Immature natural killer cell (primary cell): ENCODE results near the gene FBXL14. TPM values are rescaled to one million over a fixed set of nuclear protein-coding genes. Genes with fewer than 3 reads are reported as not detected.
"Not testable (repeated sequence)": the region's sequence is repeated elsewhere in the genome, so short reads cannot be mapped to it uniquely, and the experiment has no call there.

ENCODE experiments used
- DNase-seq, 3 donors: peaks; one replicate each; pipeline ENCODE4 v3.0.0; 2022; ENCODE audit warnings: mixed read lengths in 1 of 3
- H3K27ac Mint-ChIP-seq, 6 donors: one replicate each; pipeline ENCODE4 v1.8.0; 2020; ENCODE audit warnings: mixed read lengths in 6 of 6, mild to moderate bottlenecking in 5 of 6, inconsistent platforms in 4 of 6, moderate library complexity in 3 of 6
- H3K27me3 Mint-ChIP-seq, 3 donors: one replicate each; pipeline ENCODE4 v1.8.0; 2020 to 2021; ENCODE audit warnings: low read depth in 3 of 3, mild to moderate bottlenecking in 3 of 3, mixed read lengths in 3 of 3, moderate library complexity in 3 of 3, inconsistent platforms in 1 of 3
- H3K36me3 Mint-ChIP-seq, 3 donors: one replicate each; pipeline ENCODE4 v1.8.0; 2020; ENCODE audit warnings: mixed read lengths in 3 of 3, inconsistent platforms in 2 of 3, mild to moderate bottlenecking in 2 of 3
- H3K4me1 Mint-ChIP-seq, 2 donors: one replicate each; pipeline ENCODE4 v1.8.0; 2020; ENCODE audit warnings: inconsistent platforms in 2 of 2, mild to moderate bottlenecking in 2 of 2, mixed read lengths in 2 of 2, moderate library complexity in 1 of 2
- H3K4me3 Mint-ChIP-seq, 5 donors: one replicate each; pipeline ENCODE4 v1.8.0; 2020; ENCODE audit warnings: mild to moderate bottlenecking in 5 of 5, mixed read lengths in 5 of 5, inconsistent platforms in 3 of 5, moderate library complexity in 3 of 5
- H3K9me3 Mint-ChIP-seq, 6 donors: one replicate each; pipeline ENCODE4 v1.8.0; 2020; ENCODE audit warnings: mild to moderate bottlenecking in 6 of 6, mixed read lengths in 6 of 6, inconsistent platforms in 4 of 6, moderate library complexity in 3 of 6
- polyA plus RNA-seq, 3 donors: library from polyadenylated mRNA; unstranded; fragments of 300-500 nt; fragmentation: Illumina TruSeq; gene quantifications; one replicate each; pipeline ENCODE4 v1.2.3, GENCODE V29; 2021

FBXL14 gene
- polyA plus RNA-seq, 3 donors from 2014 or later, result 9.4 to 15.1 (median 11.1) TPM

DNA sequence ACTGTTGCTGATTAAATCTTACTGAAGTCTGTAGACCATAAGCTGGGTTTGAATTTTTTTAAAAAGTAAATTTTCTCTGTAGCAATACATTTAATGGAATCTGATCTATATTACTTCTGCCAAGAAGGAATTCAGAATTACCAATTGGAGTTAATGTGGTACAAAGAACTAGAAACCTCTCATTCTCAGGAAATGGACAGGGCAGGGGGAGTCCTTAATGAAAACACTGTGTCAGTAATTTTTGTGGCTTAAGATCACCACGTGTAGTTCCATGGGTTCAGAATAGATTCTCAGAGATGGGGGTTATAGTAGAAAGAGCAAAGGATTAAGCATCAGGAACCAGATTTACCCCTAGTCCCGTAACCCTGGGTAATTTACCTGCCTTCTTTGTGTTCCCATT lies 30.3 kb downstream of the FBXL14 start:
- no peak overlapping the region for H3K27ac Mint-ChIP-seq
- peaks cover 12 to 20% (median 14%) of the 10 kb centered on the region in 3 donors for H3K36me3 Mint-ChIP-seq
- H3K4me3 Mint-ChIP-seq, result no peak overlapping the region
- no peak for DNase-seq
- H3K4me1 Mint-ChIP-seq, result no peaks in the 10 kb centered on the region
- H3K9me3 Mint-ChIP-seq, result peaks cover 0 to 1% (median 0%) of the 10 kb centered on the region in 6 donors
- no peaks in the 10 kb centered on the region for H3K27me3 Mint-ChIP-seq

DNA sequence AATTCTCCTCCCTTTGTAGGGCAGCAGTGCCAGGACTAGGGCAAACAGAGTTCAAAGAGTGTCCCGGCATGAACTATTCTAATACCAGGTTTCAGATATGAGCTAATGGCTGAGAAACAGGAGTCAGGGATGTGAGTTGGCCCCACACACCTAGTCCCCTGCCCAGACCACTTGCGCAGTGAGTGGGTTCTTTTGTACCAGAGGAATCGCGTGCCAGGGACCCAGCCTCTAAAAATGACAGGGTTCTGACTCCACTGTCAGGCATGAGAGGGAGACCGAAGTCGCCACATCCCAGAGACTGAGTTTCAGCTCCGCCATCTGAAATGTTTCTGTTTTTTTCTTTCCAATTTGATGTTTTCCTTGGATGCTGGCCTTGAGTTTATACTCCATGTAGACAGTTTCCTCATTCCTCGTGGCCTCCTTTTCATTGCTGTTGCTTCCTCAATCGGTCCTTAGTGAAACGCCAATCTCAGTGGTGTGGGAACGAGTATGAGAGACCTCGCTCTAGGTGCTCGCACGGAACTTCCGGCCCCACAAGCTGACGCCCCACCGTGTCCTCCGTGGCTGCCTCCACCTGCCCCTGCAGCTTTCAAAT lies 31.5 kb downstream of the FBXL14 start:
- no peak overlapping the region for H3K27ac Mint-ChIP-seq
- H3K36me3 Mint-ChIP-seq, result peaks cover 12 to 20% (median 14%) of the 10 kb centered on the region in 3 donors
- peaks cover 0 to 1% (median 0%) of the 10 kb centered on the region in 6 donors for H3K9me3 Mint-ChIP-seq
- peaks cover 0 to 3% (median 2%) of the 10 kb centered on the region in 3 donors for H3K27me3 Mint-ChIP-seq
- DNase-seq, result no peak
- H3K4me3 Mint-ChIP-seq, result no peak overlapping the region
- H3K4me1 Mint-ChIP-seq, result no peaks in the 10 kb centered on the region

DNA sequence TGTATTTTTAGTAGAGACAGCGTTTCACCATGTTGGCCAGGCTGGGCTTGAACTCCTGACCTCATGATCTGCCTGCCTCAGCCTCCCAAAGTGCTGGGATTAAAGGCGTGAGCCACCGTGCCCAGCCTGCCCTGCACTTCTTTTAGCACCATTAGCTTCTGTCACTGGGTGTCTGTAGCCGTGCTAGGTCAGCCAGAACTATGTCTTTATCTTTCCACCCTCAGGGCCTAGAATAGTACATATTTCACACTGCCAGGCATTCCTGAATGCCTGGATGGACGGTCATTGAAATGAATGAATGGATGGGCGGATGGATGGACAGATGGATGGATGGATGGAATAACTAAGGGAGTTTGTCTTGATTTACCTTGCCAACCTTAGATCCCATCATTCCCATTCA lies 33.7 kb downstream of the FBXL14 start:
- peaks cover 2 to 3% (median 3%) of the 10 kb centered on the region in 3 donors for H3K27me3 Mint-ChIP-seq
- no peak for DNase-seq
- no peak overlapping the region for H3K27ac Mint-ChIP-seq
- H3K9me3 Mint-ChIP-seq, result peaks cover 0 to 1% (median 0%) of the 10 kb centered on the region in 6 donors
- H3K4me3 Mint-ChIP-seq, result no peak overlapping the region
- no peaks in the 10 kb centered on the region for H3K4me1 Mint-ChIP-seq
- H3K36me3 Mint-ChIP-seq, result peaks cover 10 to 16% (median 11%) of the 10 kb centered on the region in 3 donors

DNA sequence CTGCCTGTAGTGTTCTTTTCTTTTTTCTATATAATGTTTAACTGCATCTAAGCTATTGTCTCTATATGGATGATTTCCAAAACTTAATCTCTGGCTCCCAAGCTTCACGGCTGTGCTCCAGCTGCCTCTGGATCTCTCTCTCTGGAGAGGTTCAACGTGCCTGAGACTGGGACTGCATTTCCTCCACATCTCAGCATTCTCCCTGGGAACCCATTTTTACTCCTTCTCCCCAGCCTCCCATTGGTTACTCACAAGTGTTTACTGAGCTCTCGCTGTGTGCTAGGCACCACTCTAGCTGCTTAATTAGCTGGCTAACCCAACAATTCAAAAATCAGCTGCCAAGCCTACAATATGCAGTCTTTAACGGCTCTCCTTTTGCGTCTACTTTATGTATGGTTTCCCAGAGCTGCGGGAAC lies 34.7 kb downstream of the FBXL14 start:
- H3K9me3 Mint-ChIP-seq, result peaks cover 0 to 1% (median 0%) of the 10 kb centered on the region in 6 donors
- peaks cover 3 to 9% (median 4%) of the 10 kb centered on the region in 3 donors for H3K36me3 Mint-ChIP-seq
- H3K4me1 Mint-ChIP-seq, result no peaks in the 10 kb centered on the region
- H3K4me3 Mint-ChIP-seq, result no peak overlapping the region
- DNase-seq, result no peak
- no peak overlapping the region for H3K27ac Mint-ChIP-seq
- peaks cover 2 to 3% (median 3%) of the 10 kb centered on the region in 3 donors for H3K27me3 Mint-ChIP-seq

DNA sequence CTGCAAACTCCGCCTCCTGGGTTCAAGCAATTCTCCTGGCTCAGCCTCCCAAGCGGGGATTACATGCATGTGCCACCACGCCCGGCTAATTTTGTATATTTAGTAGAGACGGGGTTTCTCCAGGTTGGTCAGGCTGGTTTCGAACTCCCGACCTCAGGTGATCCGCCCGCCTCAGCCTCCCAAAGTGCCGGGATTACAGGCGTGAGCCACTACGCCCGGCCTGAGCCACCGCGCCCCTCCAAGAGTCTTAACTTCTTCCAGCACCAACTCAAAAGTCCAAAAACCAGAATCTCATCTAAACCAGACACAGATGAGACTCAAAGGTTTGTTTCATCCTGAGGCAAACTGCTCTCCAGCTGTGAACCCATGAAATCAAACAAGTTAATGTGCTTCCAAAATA lies 36.3 kb downstream of the FBXL14 start:
- not testable (repeated sequence) for H3K4me3 Mint-ChIP-seq, DNase-seq, H3K27me3 Mint-ChIP-seq, H3K36me3 Mint-ChIP-seq, H3K27ac Mint-ChIP-seq, H3K4me1 Mint-ChIP-seq, H3K9me3 Mint-ChIP-seq

DNA sequence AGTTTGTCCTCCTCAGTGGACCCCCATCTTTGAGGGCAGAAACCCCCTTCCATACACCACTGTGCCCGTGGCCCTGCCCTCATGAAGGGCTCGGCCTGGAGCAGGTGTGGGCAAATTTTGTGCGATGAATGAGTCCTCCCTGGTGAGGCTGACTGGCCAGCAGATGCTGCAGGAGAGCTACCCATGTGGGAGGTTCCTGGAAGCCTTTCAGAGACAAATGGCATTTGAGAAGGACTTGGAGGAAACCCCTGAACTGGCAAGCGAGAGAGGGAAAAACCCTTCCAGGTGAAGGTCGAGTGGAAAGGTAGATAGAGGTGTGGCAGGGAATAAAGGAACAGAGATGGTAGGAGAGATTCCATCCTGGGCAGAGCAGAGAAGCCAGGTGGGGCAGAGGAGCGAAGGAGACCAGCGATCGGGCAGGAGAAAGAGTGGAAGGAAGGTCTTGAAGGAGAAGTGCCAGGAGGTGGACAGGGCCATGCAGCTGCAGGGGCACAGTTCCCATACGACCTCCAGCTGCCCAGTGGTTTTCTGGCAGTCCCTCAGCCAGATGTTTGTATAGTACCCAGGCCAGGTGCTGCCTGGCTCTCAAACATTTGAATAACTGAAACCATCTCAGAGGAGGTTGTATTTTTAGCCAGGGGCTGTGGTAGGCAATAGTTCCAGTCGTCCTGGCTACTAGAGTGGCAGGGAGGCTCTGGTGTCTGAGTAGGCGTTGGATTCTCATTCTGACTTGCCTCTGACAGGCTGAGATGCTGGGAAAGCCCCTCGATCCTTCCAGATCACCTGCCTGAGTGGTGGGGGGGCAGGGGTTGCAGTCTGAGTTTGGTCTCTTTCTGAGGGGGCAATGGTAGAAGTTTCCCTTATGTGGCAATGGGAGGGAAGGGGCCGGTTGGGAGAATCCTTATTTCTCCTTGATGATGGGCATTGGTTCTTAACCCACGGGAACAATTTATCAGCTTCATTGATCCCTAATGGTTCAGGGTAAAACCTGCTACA lies 40.1 kb downstream of the FBXL14 start:
- Mint-ChIP-seq H3K36me3 (no peaks in the 10 kb centered on the region), H3K9me3 (no peaks in the 10 kb centered on the region), H3K27ac (no peak overlapping the region), H3K4me3 (no peak overlapping the region), H3K4me1 (no peaks in the 10 kb centered on the region), H3K27me3 (peaks cover 6 to 10% (median 10%) of the 10 kb centered on the region in 3 donors)
- DNase-seq, result no peak

DNA sequence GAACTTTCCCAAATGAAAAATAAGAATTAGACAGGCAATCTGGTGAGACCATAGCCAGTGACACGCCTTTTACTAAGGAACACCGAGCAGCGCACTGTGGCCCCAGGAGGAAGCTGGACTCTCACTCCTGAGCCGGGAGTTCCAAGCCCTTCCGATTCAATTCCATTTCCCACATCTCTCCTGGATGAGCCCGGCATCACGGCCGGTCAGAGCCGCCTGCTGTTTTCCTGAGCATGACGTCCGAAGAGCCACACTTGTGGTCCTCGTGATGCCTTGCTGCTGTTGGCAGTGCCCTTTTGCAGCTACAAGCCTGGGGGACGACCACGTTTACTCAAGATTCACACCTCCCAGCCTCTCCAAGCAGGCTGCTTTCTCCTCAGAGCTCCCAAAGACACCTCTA lies 40.8 kb downstream of the FBXL14 start:
- Mint-ChIP-seq H3K36me3 (no peaks in the 10 kb centered on the region), H3K27me3 (peaks cover 6 to 12% (median 11%) of the 10 kb centered on the region in 3 donors), H3K27ac (no peak overlapping the region), H3K9me3 (no peaks in the 10 kb centered on the region), H3K4me3 (no peak overlapping the region), H3K4me1 (no peaks in the 10 kb centered on the region)
- DNase-seq, result no peak

DNA sequence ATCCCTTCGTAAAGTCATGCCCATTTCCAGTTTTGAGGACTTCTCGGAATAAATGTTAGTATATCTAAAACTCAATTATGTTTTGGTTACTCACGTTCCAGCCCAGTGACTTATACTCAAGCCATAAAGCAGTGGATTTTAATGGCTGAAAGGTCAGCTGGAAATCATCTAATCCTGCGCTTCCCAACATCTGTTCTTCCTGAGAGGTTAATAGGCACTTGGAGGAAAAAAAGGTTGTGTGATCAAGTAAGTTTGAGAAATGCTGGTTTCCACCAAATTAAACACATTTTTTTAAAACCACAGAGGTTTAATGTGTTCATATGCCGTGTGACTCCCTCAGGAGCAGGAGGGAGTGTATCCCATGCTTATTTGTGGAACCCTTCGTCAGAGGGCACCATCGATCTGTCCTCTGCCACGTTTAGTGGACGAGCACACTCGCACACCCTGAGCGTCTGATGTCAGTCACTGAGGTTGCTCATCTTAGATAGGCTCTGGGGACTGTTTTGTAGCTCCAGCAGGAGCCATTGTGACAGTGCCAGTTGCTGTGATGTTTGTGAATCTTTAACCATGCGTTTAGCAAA lies 41.4 kb downstream of the FBXL14 start:
- Mint-ChIP-seq H3K9me3 (no peaks in the 10 kb centered on the region), H3K36me3 (no peaks in the 10 kb centered on the region), H3K4me1 (no peaks in the 10 kb centered on the region), H3K27me3 (peaks cover 6 to 14% (median 9%) of the 10 kb centered on the region in 3 donors), H3K4me3 (no peak overlapping the region), H3K27ac (no peak overlapping the region)
- no peak for DNase-seq

DNA sequence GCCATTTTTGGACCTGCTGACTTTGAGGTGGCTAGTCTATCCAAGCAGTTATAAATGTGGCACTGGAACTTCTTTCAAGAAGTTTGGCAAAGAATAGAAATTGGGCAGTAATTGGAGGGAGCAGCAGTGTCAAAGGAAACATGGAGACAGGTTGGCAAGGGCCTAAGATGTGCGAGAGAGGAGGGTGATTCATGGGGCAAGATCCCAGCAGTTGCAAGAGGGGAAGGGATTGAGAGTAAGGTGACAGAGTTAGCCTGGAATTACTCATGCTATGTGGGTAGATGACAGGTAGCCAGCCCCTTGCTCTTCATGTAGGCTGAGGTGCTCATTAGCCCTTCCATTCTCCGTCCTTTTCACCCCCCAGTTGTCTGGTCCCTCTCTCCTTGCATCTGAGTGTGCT lies 42.2 kb downstream of the FBXL14 start:
- no peaks in the 10 kb centered on the region for H3K4me1 Mint-ChIP-seq
- no peak overlapping the region for H3K27ac Mint-ChIP-seq
- H3K36me3 Mint-ChIP-seq, result no peaks in the 10 kb centered on the region
- no peak for DNase-seq
- H3K4me3 Mint-ChIP-seq, result no peak overlapping the region
- peaks cover 6 to 14% (median 9%) of the 10 kb centered on the region in 3 donors for H3K27me3 Mint-ChIP-seq
- no peaks in the 10 kb centered on the region for H3K9me3 Mint-ChIP-seq

DNA sequence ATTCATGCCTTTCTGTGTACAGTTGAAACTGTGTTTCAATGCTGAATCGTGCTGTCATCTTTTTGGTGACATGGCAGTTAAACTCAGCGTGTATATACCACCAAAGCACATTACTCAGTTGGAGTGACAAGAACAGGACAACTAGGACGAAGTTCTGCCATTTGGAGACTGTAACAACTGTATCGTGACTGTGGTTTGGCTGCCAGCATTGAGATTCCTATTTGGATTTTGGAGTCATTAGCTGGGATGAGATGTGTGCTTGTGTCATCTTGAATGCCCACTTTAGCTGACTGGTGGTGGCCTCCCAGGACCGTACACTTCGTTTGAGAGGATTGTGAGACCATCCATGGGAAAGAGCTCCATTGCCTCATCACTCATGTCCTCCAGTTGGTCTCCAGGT lies 42.9 kb downstream of the FBXL14 start:
- DNase-seq, result no peak
- Mint-ChIP-seq H3K4me1 (no peaks in the 10 kb centered on the region), H3K27ac (no peak overlapping the region), H3K36me3 (no peaks in the 10 kb centered on the region), H3K27me3 (peaks cover 5 to 12% (median 12%) of the 10 kb centered on the region in 3 donors), H3K4me3 (no peak overlapping the region), H3K9me3 (no peaks in the 10 kb centered on the region)

DNA sequence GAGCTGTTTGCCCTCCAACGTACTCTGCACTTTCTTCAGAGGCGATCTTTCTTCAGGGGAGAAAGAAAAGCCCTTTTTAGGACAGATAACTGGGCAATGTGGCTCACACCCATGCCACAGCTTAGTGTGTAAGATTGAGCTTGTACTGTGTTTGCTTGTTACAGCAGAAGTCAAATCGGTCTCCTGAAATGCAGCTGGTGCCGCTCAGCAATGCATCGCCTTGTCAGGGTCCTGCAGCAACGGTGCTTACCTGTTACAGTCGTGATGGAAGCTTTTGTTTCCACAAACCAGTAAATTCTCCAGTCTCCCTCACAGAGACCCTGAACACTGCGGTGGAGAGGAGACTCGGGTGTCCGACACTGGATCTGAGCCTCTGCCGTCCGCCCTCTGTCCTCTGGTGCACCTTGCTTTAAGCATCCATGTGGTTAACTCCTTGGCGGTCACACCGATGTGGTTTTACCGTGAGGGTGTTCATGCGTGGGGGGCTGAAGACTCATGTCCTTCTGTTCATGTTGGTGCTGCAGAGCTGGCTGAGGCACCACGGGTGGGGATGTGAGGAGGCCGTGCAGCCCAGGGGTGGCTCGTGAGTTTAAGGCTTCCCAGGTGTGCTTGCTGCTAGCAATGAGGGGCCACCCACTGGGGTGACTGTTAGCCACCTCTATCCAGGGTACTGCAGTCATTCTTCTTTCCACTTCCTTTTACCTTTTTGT lies 47.3 kb downstream of the FBXL14 start:
- Mint-ChIP-seq H3K27ac (no peak overlapping the region), H3K9me3 (no peaks in the 10 kb centered on the region), H3K27me3 (peaks cover 8 to 31% (median 10%) of the 10 kb centered on the region in 3 donors), H3K4me3 (no peak overlapping the region), H3K36me3 (no peaks in the 10 kb centered on the region), H3K4me1 (no peaks in the 10 kb centered on the region)
- DNase-seq, result no peak

DNA sequence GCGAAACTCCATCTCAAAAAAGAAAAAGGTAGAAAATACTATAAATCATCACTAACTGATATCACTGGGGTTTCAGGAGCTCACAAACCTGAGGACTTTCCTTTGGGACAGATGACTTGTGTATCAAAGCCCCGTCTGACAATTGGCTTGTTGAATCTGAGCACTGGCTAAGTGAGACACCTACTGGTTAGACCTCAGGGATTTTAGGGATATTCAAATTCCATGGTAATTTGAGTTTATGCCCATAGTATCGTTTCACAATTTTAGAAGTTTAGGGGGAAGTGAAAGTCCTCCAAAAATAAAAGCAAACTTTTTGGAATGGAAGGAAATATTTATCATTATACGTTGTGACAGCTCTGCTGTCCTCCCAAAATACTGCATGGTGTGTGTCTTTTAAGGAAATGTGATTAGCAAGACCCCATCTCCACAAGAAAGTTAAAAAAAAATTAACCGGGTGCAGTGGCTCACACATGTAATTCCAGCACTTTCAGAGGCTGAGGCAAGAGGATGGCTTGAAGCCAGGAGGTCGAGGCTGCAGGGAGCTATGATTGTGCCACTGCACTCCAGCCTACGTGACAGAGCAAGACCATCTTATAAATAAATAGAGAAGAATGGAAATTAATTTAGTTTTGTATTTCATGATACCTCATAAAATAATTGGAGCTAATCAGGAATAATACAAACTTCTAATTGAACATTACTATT lies 49.2 kb downstream of the FBXL14 start:
- DNase-seq, result no peak
- no peaks in the 10 kb centered on the region for H3K36me3 Mint-ChIP-seq
- no peak overlapping the region for H3K4me3 Mint-ChIP-seq
- H3K4me1 Mint-ChIP-seq, result no peaks in the 10 kb centered on the region
- H3K27ac Mint-ChIP-seq, result no peak overlapping the region
- H3K27me3 Mint-ChIP-seq, result peaks cover 8 to 38% (median 15%) of the 10 kb centered on the region in 3 donors
- H3K9me3 Mint-ChIP-seq, result no peaks in the 10 kb centered on the region

DNA sequence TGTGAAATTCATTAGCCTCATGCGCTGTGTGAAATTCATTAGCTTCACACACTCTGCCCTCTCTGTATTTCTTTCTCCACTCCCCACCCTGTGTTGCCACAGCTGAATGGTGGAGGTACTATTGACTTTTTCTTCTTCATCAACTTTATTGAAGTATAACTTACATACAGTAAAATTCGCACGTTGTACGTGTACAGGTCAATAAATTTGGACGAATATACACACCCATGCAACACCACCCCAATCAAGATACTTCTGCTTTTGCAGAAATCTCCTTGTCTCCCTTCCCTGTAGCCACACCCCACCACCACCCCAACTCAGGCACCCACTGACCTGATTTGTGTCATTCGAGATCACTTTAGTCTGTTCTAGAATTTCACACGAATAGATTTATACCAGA lies 51.8 kb downstream of the FBXL14 start:
- no peak overlapping the region for H3K27ac Mint-ChIP-seq
- H3K4me3 Mint-ChIP-seq, result no peak overlapping the region
- peaks cover 19 to 54% (median 20%) of the 10 kb centered on the region in 3 donors for H3K27me3 Mint-ChIP-seq
- no peaks in the 10 kb centered on the region for H3K9me3 Mint-ChIP-seq
- no peaks in the 10 kb centered on the region for H3K4me1 Mint-ChIP-seq
- no peaks in the 10 kb centered on the region for H3K36me3 Mint-ChIP-seq
- DNase-seq, result no peak
